IMR-90 (cell line): ENCODE data around the gene PLA2G4D. TPM values are rescaled to one million over a fixed set of nuclear protein-coding genes. Genes with fewer than 3 reads are reported as not detected.

Source experiments
- ATAC-seq: fragments of 200-7000 bp; cut with Tn5 transposase; 2 replicates; pipeline ENCODE4 v1.9.1; 2020; ENCODE audit warnings: low read depth, mild to moderate bottlenecking, moderate library complexity
- BruUV-seq: library from RNA; stranded (reverse); fragments of 400-500 nt; replicated peaks from 2 replicates; lab custom pipeline; 2021; lab: Mats Ljungman, UMichigan
- CTCF ChIA-PET: fragments of 300-600 bp; formaldehyde crosslinking; extraction: SDS; loops from one replicate; lab custom pipeline; 2021; ENCODE audit warnings: antibody characterized with exemption; lab: Yijun Ruan, JAX
- POLR2A ChIA-PET: fragments of 300-600 bp; sonication (Branson Sonifier 250); formaldehyde crosslinking; loops from one replicate; lab custom pipeline; 2022; ENCODE audit warnings: antibody characterized with exemption; ENCODE audit not compliant: unreplicated experiment; lab: Charles Lee
- DNase-seq: peaks from one replicate; pipeline ENCODE4 v3.0.0; 2013
- H2AFZ ChIP-seq: replicated peaks from 2 replicates; pipeline ENCODE3; 2013; ENCODE audit warnings: low read length, mild to moderate bottlenecking; ENCODE audit not compliant: poor library complexity
- H2AK5ac ChIP-seq: 2 replicates; pipeline ENCODE4 v1.6.1; 2013; ENCODE audit warnings: low read depth, low read length, inconsistent platforms
- H2AK9ac ChIP-seq: replicated peaks from 2 replicates; pipeline ENCODE3; 2013; ENCODE audit warnings: mild to moderate bottlenecking, low read depth, low read length, moderate library complexity; ENCODE audit not compliant: poor library complexity
- H2BK120ac ChIP-seq: 2 replicates; pipeline ENCODE4 v1.6.1; 2013; ENCODE audit warnings: low read depth, low read length, inconsistent platforms
- H2BK15ac ChIP-seq: 3 replicates; pipeline ENCODE4 v1.6.1; 2013; ENCODE audit warnings: low read depth, low read length, inconsistent platforms
- H2BK20ac ChIP-seq: 2 replicates; pipeline ENCODE4 v1.6.1; 2013; ENCODE audit warnings: low read depth, mild to moderate bottlenecking, inconsistent platforms, low read length, moderate library complexity
- H2BK5ac ChIP-seq: 2 replicates; pipeline ENCODE4 v1.6.1; 2013; ENCODE audit warnings: mild to moderate bottlenecking, low read depth, low read length, inconsistent platforms; ENCODE audit not compliant: poor library complexity, severe bottlenecking
- H3K14ac ChIP-seq: replicated peaks from 2 replicates; pipeline ENCODE4 v1.6.1; 2013; ENCODE audit warnings: low read depth, low read length, inconsistent platforms
- H3K18ac ChIP-seq: 2 replicates; pipeline ENCODE4 v1.6.1; 2013; ENCODE audit warnings: low read depth, low read length, control low read depth
- H3K23ac ChIP-seq: 2 replicates; pipeline ENCODE4 v1.6.1; 2013; ENCODE audit warnings: low read depth, low read length, inconsistent platforms
- H3K27ac ChIP-seq: 2 replicates; pipeline ENCODE4 v1.5.1; 2013; ENCODE audit warnings: mild to moderate bottlenecking, control low read depth, low read length; ENCODE audit not compliant: insufficient read depth
- H3K27me3 ChIP-seq: 2 replicates; pipeline ENCODE4 v1.6.1; 2013; ENCODE audit warnings: low read length; ENCODE audit not compliant: control insufficient read depth, insufficient read depth
- H3K36me3 ChIP-seq: 2 replicates; pipeline ENCODE4 v1.6.1; 2013; ENCODE audit warnings: low read length, mixed read lengths; ENCODE audit not compliant: control insufficient read depth, insufficient read depth
- H3K4ac ChIP-seq: 2 replicates; pipeline ENCODE4 v1.6.1; 2013; ENCODE audit warnings: low read depth, low read length, inconsistent platforms
- H3K4me1 ChIP-seq: 2 replicates; pipeline ENCODE4 v1.6.1; 2013; ENCODE audit warnings: low read length, mixed read lengths; ENCODE audit not compliant: control insufficient read depth, insufficient read depth
- H3K4me2 ChIP-seq: 2 replicates; pipeline ENCODE4 v1.6.1; 2013; ENCODE audit warnings: low read depth, mild to moderate bottlenecking, control low read depth, low read length, moderate library complexity
- H3K4me3 ChIP-seq: 2 replicates; pipeline ENCODE4 v1.5.1; 2013; ENCODE audit warnings: low read depth, mild to moderate bottlenecking, control low read depth, low read length, moderate library complexity; ENCODE audit not compliant: insufficient read depth
- H3K56ac ChIP-seq: 2 replicates; pipeline ENCODE4 v1.6.1; 2013; ENCODE audit warnings: low read length, inconsistent platforms; ENCODE audit not compliant: insufficient read depth; ENCODE audit errors: extremely low read depth
- H3K79me1 ChIP-seq, 2 experiments: 2 replicates each; pipeline ENCODE4 v1.6.1; 2013; ENCODE audit warnings: low read length in 2 of 2, inconsistent platforms in 1 of 2, low read depth in 1 of 2
- H3K9ac ChIP-seq: 2 replicates; pipeline ENCODE4 v1.6.1; 2013; ENCODE audit warnings: low read depth, low read length, control low read depth
- H3K9me1 ChIP-seq: 2 replicates; pipeline ENCODE4 v1.6.1; 2013; ENCODE audit warnings: low read length, inconsistent platforms; ENCODE audit not compliant: insufficient read depth
- H3K9me3 ChIP-seq: 2 replicates; pipeline ENCODE4 v1.6.1; 2013; ENCODE audit warnings: low read length; ENCODE audit not compliant: control insufficient read depth, insufficient read depth
- H4K20me1 ChIP-seq: 2 replicates; pipeline ENCODE4 v1.6.1; 2013; ENCODE audit warnings: low read length, inconsistent platforms; ENCODE audit not compliant: insufficient read depth
- H4K5ac ChIP-seq: 2 replicates; pipeline ENCODE4 v1.6.1; 2013; ENCODE audit warnings: mild to moderate bottlenecking, low read depth, low read length, control low read depth
- H4K8ac ChIP-seq, 2 experiments: 2 replicates each; pipeline ENCODE4 v1.6.1; 2013; ENCODE audit warnings: low read depth in 2 of 2, low read length in 2 of 2, control low read depth in 1 of 2, inconsistent platforms in 1 of 2
- H4K91ac ChIP-seq: 2 replicates; pipeline ENCODE4 v1.6.1; 2013; ENCODE audit warnings: low read depth, low read length, inconsistent platforms; ENCODE audit not compliant: insufficient read depth
- CEBPB ChIP-seq: IDR thresholded peaks from 2 replicates; pipeline ENCODE4 v1.6.1; 2012; ENCODE audit warnings: low read depth, low read length, improper control_type of control experiment
- CHD1 ChIP-seq: IDR thresholded peaks from 2 replicates; pipeline ENCODE4 v1.6.1; 2012; ENCODE audit warnings: low read depth, low read length, improper control_type of control experiment
- ELK1 ChIP-seq: fragments of 150-350 bp; IDR thresholded peaks from 2 replicates; pipeline ENCODE4 v1.6.1; 2016; ENCODE audit warnings: low read depth, mild to moderate bottlenecking, low read length, moderate library complexity, borderline replicate concordance
- FOS ChIP-seq: fragments of 150-350 bp; IDR thresholded peaks from 2 replicates; pipeline ENCODE4 v1.6.1; 2016; ENCODE audit warnings: low read depth, low read length
- MAZ ChIP-seq: IDR thresholded peaks from 2 replicates; pipeline ENCODE4 v1.6.1; 2012; ENCODE audit warnings: low read depth, mild to moderate bottlenecking, low read length, improper control_type of control experiment, moderate library complexity, borderline replicate concordance
- NFE2L2 ChIP-seq: fragments of 150-350 bp; IDR thresholded peaks from 2 replicates; pipeline ENCODE4 v1.6.1; 2016; ENCODE audit warnings: low read depth, mild to moderate bottlenecking, low read length
- RFX5 ChIP-seq: IDR thresholded peaks from 2 replicates; pipeline ENCODE4 v1.8.0; 2012; ENCODE audit warnings: low read depth, mild to moderate bottlenecking, low read length, moderate library complexity
- SMC3 ChIP-seq: fragments of 150-350 bp; IDR thresholded peaks from 2 replicates; pipeline ENCODE4 v1.6.1; 2016; ENCODE audit warnings: low read depth, mild to moderate bottlenecking, antibody characterized with exemption, low read length, moderate library complexity
- WGBS, 2 experiments: methylation state at CpG; one replicate each; pipeline versions ENCODE4 v1.1.5 to v1.1.7; 2013; ENCODE audit warnings: missing lambda C conversion rate in 2 of 2; ENCODE audit not compliant: insufficient read length in 1 of 2; ENCODE audit errors: extremely low coverage in 2 of 2; 5-methylcytosine and 5-hydroxymethylcytosine counted together
- dilution Hi-C: fragments of 300-500 bp; cut with HindIII; formaldehyde crosslinking; loops from one replicate; pipeline ENCODE4 v1.14.3; 2018; ENCODE audit warnings: low sequenced_read_pairs; ENCODE audit not compliant: unreplicated experiment
- in situ Hi-C: fragments of 300-500 bp; cut with MboI; formaldehyde crosslinking; loops from 3 replicates; pipeline ENCODE4 v1.14.3; 2019; ENCODE audit warnings: low sequenced_read_pairs, inconsistent platforms, mixed read lengths
- intact Hi-C: fragments of 100-400 bp; cut with micrococcal nuclease; formaldehyde crosslinking; loops from 2 replicates; pipeline ENCODE4 v1.10.0; 2022
- polyA plus RNA-seq, 3 experiments: library from polyadenylated mRNA; depleted of rRNA; stranded (reverse); fragments of >200 nt; gene quantifications; 2 replicates each; pipeline ENCODE4 v1.2.3, GENCODE V29; 2012; ENCODE audit warnings: low replicate concordance in 1 of 3
- total RNA-seq: library from RNA; depleted of rRNA; stranded (reverse); fragments of >200 nt; gene quantifications from 2 replicates; pipeline ENCODE4 v1.2.3, GENCODE V29; 2012

Gene PLA2G4D
- total and polyA plus RNA-seq, 2 of the 4 experiments (the other 2 are of a cell fraction) = not detected

DNA sequence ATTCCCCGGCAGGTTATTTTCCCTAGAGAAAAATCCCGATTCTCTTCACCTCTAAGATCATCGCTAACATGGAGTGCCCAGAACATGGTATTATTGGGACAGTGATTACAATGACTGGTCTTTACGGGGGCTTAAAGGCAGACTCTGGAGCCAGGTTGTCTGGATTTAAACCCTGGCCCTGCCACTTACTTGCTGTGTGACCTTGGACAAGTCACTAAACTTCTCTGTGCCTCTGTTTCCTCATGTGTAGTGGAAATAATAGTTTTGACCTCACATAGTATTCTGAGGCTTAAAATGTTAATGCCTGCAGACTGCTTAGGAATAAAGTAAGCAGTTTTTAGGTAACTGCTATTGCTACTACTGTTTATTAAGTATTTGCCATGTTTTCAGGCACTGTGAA lies 4.4 kb downstream of the PLA2G4D start:
- Histone ChIP-seq H2BK120ac (no peak overlapping the region), H2BK5ac (no peak overlapping the region), H3K56ac (no peak overlapping the region), H3K4me1 (no peaks in the 10 kb centered on the region), H3K36me3 (no peaks in the 10 kb centered on the region), H4K91ac (no peak overlapping the region), H3K4me3 (no peak overlapping the region), H3K14ac (no peak overlapping the region), H4K8ac (no peak overlapping the region), H2BK20ac (no peak overlapping the region), H3K4me2 (no peak overlapping the region), H3K4ac (no peak overlapping the region), H3K9me1 (no peaks in the 10 kb centered on the region), H3K23ac (no peak overlapping the region), H2AFZ (no peak overlapping the region), H2AK5ac (no peak overlapping the region), H2BK15ac (no peak overlapping the region), H3K9me3 (no peaks in the 10 kb centered on the region), H3K27ac (no peak overlapping the region), H3K79me1 (no peaks in the 10 kb centered on the region), H3K27me3 (peaks cover 70% of the 10 kb centered on the region), H3K9ac (no peak overlapping the region), H2AK9ac (no peak overlapping the region), H4K5ac (no peak overlapping the region), H4K20me1 (no peaks in the 10 kb centered on the region), H3K18ac (no peak overlapping the region)
- dilution Hi-C loops (no loop called here), in situ Hi-C loops (no loop called here), intact Hi-C loops (loop anchor here (5.0 kb wide), 1 partner anchor 47 kb away; no protein-coding TSS in a partner anchor)
- WGBS, 2 experiments = no CpG with 5 or more reads among the region's 4 CpGs
- ChIA-PET POLR2A (no interaction called here), CTCF (no interaction called here)
- no peak for TF ChIP-seq CEBPB
- TF ChIP-seq MAZ = no peak
- no peak for TF ChIP-seq ELK1
- no peak for TF ChIP-seq CHD1
- TF ChIP-seq FOS = no peak
- TF ChIP-seq SMC3 = no peak
- no peak for TF ChIP-seq NFE2L2
- no peak for TF ChIP-seq RFX5
- ATAC-seq (no peak), DNase-seq (no peak)
- no TSS peak for BruUV-seq
